SK-N-SH (cell line): ENCODE results near the gene HYLS1. TPM values are rescaled to one million over a fixed set of nuclear protein-coding genes. Genes with fewer than 3 reads are reported as not detected.

Source experiments
- CTCF ChIA-PET: fragments of 300-600, 350-600 bp; formaldehyde crosslinking; extraction: SDS; loops from one replicate; lab custom pipeline; 2021; lab: Yijun Ruan, JAX
- POLR2A ChIA-PET: fragments of 350-600 bp; sonication (Branson Sonifier 250); formaldehyde crosslinking; extraction: SDS; loops from one replicate; lab custom pipeline; 2020; ENCODE audit warnings: antibody characterized with exemption, inconsistent platforms; lab: Yijun Ruan, JAX
- DNase-seq: peaks from one replicate; pipeline ENCODE4 v3.0.0; 2012
- H2AFZ ChIP-seq: fragments of 200-600 bp; sonication (generic); 2 replicates; pipeline ENCODE4 v1.8.1; 2016; ENCODE audit warnings: antibody characterized with exemption, mild to moderate bottlenecking, low read depth
- H3F3A ChIP-seq: fragments of 200-600 bp; sonication (generic); replicated peaks from 2 replicates; pipeline ENCODE3; 2016; ENCODE audit warnings: antibody characterized with exemption, mild to moderate bottlenecking; ENCODE audit not compliant: insufficient read depth
- H3K27ac ChIP-seq, 2 experiments: fragments of 200-500 bp in 1 of 2; fragments of 200-600 bp in 1 of 2; sonication (Bioruptor generic) in 1 of 2; sonication (generic), shearing (Covaris generic) in 1 of 2; 2 replicates each; pipeline versions ENCODE4 v1.5.1 to v1.6.1; 2014 to 2016; ENCODE audit warnings: low read depth in 2 of 2, inconsistent platforms in 1 of 2, low read length in 1 of 2, mild to moderate bottlenecking in 1 of 2, mixed read lengths in 1 of 2
- H3K27me3 ChIP-seq: fragments of 200-600 bp; sonication (generic), shearing (Covaris generic); 2 replicates; pipeline ENCODE4 v1.6.1; 2016; ENCODE audit warnings: mixed run types; ENCODE audit not compliant: insufficient read depth
- H3K36me3 ChIP-seq, 2 experiments: fragments of 200-500 bp in 1 of 2; fragments of 200-600 bp in 1 of 2; sonication (Bioruptor generic) in 1 of 2; sonication (generic) in 1 of 2; replicated peaks in 1 of 2; 2 replicates each; pipeline versions ENCODE3 to v1.5.1; 2014 to 2016; ENCODE audit warnings: low read length in 1 of 2, mild to moderate bottlenecking in 1 of 2; ENCODE audit not compliant: insufficient read depth in 2 of 2, control insufficient read depth in 1 of 2
- H3K4me1 ChIP-seq, 2 experiments: fragments of 200-500 bp in 1 of 2; fragments of 200-600 bp in 1 of 2; sonication (Bioruptor generic) in 1 of 2; sonication (generic), shearing (Covaris generic) in 1 of 2; 2 replicates each; pipeline versions ENCODE4 v1.5.1 to v1.6.1; 2014 to 2016; ENCODE audit warnings: low read depth in 1 of 2, low read length in 1 of 2, mixed run types in 1 of 2; ENCODE audit not compliant: insufficient read depth in 2 of 2, control insufficient read depth in 1 of 2
- H3K4me2 ChIP-seq: fragments of 200-600 bp; sonication (generic), shearing (Covaris generic); 2 replicates; pipeline ENCODE4 v1.6.1; 2017; ENCODE audit warnings: mixed run types
- H3K4me3 ChIP-seq, 2 experiments: fragments of 200-500 bp in 1 of 2; fragments of 200-600 bp in 1 of 2; sonication (Bioruptor generic) in 1 of 2; sonication (generic), shearing (Covaris generic) in 1 of 2; 2 replicates each; pipeline versions ENCODE4 v1.5.1 to v1.8.1; 2014 to 2016; ENCODE audit warnings: low read depth in 2 of 2, inconsistent platforms in 1 of 2, low read length in 1 of 2, mild to moderate bottlenecking in 1 of 2, mixed read lengths in 1 of 2, moderate library complexity in 1 of 2
- H3K79me2 ChIP-seq: fragments of 200-600 bp; sonication (generic); 2 replicates; pipeline ENCODE4 v1.8.1; 2017; ENCODE audit warnings: mild to moderate bottlenecking; ENCODE audit not compliant: insufficient read depth
- H3K9ac ChIP-seq: fragments of 200-600 bp; sonication (generic); 2 replicates; pipeline ENCODE4 v1.6.1; 2017; ENCODE audit warnings: mixed run types
- H3K9me2 ChIP-seq: fragments of 200-600 bp; sonication (generic); 2 replicates; pipeline ENCODE4 v1.6.1; 2017; ENCODE audit warnings: mixed run types
- H3K9me3 ChIP-seq: fragments of 200-600 bp; sonication (generic); 2 replicates; pipeline ENCODE4 v1.6.1; 2017; ENCODE audit warnings: mixed run types, mild to moderate bottlenecking, moderate library complexity
- H4K20me1 ChIP-seq: fragments of 200-600 bp; sonication (generic); 2 replicates; pipeline ENCODE4 v1.6.1; 2017; ENCODE audit warnings: mild to moderate bottlenecking, mixed run types; ENCODE audit not compliant: insufficient read depth
- CHD2 ChIP-seq: fragments of 150-350 bp; IDR thresholded peaks from 2 replicates; pipeline ENCODE4 v1.6.1; 2018; ENCODE audit warnings: low read length; ENCODE audit not compliant: partially characterized antibody
- ELF1 ChIP-seq: IDR thresholded peaks from 2 replicates; pipeline ENCODE4 v1.4.0; 2012
- EZH2phosphoT487 ChIP-seq: fragments of 200-600 bp; sonication (generic); IDR thresholded peaks from 2 replicates; pipeline ENCODE4 v1.6.1; 2017; ENCODE audit warnings: low read depth, mixed run types, mild to moderate bottlenecking, antibody characterized with exemption, moderate library complexity, borderline replicate concordance
- FOXJ3 ChIP-seq: sonication (generic); formaldehyde crosslinking; IDR thresholded peaks from 2 replicates; pipeline ENCODE4 v1.5.1; 2020; ENCODE audit warnings: mild to moderate bottlenecking, missing genetic modification reagents
- GABPA ChIP-seq: IDR thresholded peaks from 2 replicates; pipeline ENCODE4 v1.4.0; 2012; ENCODE audit warnings: low read depth, mild to moderate bottlenecking
- MEF2A ChIP-seq: IDR thresholded peaks from 2 replicates; pipeline ENCODE4 v1.4.0; 2012; ENCODE audit warnings: low read depth, borderline replicate concordance
- MXI1 ChIP-seq: IDR thresholded peaks from 2 replicates; pipeline ENCODE4 v1.6.1; 2012; ENCODE audit warnings: mild to moderate bottlenecking, low read depth, low read length, improper control_type of control experiment
- NRF1 ChIP-seq: IDR thresholded peaks from 2 replicates; pipeline ENCODE4 v1.6.1; 2012; ENCODE audit warnings: low read depth, mild to moderate bottlenecking, low read length
- RCOR1 ChIP-seq: fragments of 150-350 bp; IDR thresholded peaks from 2 replicates; pipeline ENCODE4 v1.6.1; 2017; ENCODE audit warnings: antibody characterized with exemption, low read length
- SMC3 ChIP-seq: IDR thresholded peaks from 2 replicates; pipeline ENCODE4 v1.6.1; 2012; ENCODE audit warnings: low read depth, low read length, improper control_type of control experiment
- WGBS: methylation state at CpG from one replicate; pipeline ENCODE4 v1.1.6; 2017; ENCODE audit warnings: low lambda C conversion rate; 5-methylcytosine and 5-hydroxymethylcytosine counted together
- polyA plus RNA-seq, 3 experiments: library from polyadenylated mRNA; depleted of rRNA; stranded (reverse); fragments of >200 nt; gene quantifications; 2 replicates each; pipeline ENCODE4 v1.2.3, GENCODE V29; 2012
- TF ChIP-seq, protein P1 (sequence below): fragments of 200-600 bp; sonication (generic); IDR thresholded peaks from 2 replicates; pipeline ENCODE4 v1.6.1; 2017; ENCODE audit warnings: antibody characterized with exemption, mild to moderate bottlenecking, moderate library complexity
- TF ChIP-seq, protein P2 (sequence below): IDR thresholded peaks from 2 replicates; pipeline ENCODE4 v1.6.1; 2012; ENCODE audit warnings: mild to moderate bottlenecking, low read depth, low read length, moderate library complexity
- TF ChIP-seq, protein P3 (sequence below): IDR thresholded peaks from 2 replicates; pipeline ENCODE4 v1.4.0; 2012; ENCODE audit warnings: low read depth, borderline replicate concordance

HYLS1 gene
- polyA plus RNA-seq, 1 of the 3 experiments (the other 2 are of a cell fraction): 1.3 TPM

- Histone ChIP-seq H3K9ac (no peak overlapping the region), H3K9me2 (no peaks in the 10 kb centered on the region), H3K27ac (no peak overlapping the region), H3K9me3 (no peaks in the 10 kb centered on the region), H3K4me3 (no peak overlapping the region), H2AFZ (no peak overlapping the region), H3K4me2 (no peak overlapping the region), H3K36me3 (no peaks in the 10 kb centered on the region), H3K79me2 (no peaks in the 10 kb centered on the region), H4K20me1 (no peaks in the 10 kb centered on the region), H3K27me3 (0 out of 2 replicates have a peak, but pooled peaks cover 6% of the 10 kb centered on the region), H3F3A (no peaks in the 10 kb centered on the region), H3K4me1 (peaks cover 0 to 19% of the 10 kb centered on the region in 2 experiments; a peak in 2 of 4 replicates)
- DNase-seq: no peak
- ChIA-PET POLR2A (no interaction called here), CTCF (interaction anchor here (1.5 to 4.2 kb wide), 4 partner anchors 8 to 263 kb away, joined by 5 to 26 read pairs (median 12); no protein-coding TSS in a partner anchor)
- TF ChIP-seq EZH2phosphoT487 (no peak), NRF1 (no peak), SMC3 (no peak), FOXJ3 (CRISPR knock-in tag) (no peak), CHD2 (no peak), MEF2A (no peak), GABPA (no peak), RCOR1 (no peak), ELF1 (no peak), MXI1 (no peak)
- TF ChIP-seq, protein P1, sequence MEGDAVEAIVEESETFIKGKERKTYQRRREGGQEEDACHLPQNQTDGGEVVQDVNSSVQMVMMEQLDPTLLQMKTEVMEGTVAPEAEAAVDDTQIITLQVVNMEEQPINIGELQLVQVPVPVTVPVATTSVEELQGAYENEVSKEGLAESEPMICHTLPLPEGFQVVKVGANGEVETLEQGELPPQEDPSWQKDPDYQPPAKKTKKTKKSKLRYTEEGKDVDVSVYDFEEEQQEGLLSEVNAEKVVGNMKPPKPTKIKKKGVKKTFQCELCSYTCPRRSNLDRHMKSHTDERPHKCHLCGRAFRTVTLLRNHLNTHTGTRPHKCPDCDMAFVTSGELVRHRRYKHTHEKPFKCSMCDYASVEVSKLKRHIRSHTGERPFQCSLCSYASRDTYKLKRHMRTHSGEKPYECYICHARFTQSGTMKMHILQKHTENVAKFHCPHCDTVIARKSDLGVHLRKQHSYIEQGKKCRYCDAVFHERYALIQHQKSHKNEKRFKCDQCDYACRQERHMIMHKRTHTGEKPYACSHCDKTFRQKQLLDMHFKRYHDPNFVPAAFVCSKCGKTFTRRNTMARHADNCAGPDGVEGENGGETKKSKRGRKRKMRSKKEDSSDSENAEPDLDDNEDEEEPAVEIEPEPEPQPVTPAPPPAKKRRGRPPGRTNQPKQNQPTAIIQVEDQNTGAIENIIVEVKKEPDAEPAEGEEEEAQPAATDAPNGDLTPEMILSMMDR: no peak
- TF ChIP-seq, protein P2, sequence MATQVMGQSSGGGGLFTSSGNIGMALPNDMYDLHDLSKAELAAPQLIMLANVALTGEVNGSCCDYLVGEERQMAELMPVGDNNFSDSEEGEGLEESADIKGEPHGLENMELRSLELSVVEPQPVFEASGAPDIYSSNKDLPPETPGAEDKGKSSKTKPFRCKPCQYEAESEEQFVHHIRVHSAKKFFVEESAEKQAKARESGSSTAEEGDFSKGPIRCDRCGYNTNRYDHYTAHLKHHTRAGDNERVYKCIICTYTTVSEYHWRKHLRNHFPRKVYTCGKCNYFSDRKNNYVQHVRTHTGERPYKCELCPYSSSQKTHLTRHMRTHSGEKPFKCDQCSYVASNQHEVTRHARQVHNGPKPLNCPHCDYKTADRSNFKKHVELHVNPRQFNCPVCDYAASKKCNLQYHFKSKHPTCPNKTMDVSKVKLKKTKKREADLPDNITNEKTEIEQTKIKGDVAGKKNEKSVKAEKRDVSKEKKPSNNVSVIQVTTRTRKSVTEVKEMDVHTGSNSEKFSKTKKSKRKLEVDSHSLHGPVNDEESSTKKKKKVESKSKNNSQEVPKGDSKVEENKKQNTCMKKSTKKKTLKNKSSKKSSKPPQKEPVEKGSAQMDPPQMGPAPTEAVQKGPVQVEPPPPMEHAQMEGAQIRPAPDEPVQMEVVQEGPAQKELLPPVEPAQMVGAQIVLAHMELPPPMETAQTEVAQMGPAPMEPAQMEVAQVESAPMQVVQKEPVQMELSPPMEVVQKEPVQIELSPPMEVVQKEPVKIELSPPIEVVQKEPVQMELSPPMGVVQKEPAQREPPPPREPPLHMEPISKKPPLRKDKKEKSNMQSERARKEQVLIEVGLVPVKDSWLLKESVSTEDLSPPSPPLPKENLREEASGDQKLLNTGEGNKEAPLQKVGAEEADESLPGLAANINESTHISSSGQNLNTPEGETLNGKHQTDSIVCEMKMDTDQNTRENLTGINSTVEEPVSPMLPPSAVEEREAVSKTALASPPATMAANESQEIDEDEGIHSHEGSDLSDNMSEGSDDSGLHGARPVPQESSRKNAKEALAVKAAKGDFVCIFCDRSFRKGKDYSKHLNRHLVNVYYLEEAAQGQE: no peak
- TF ChIP-seq, protein P3, sequence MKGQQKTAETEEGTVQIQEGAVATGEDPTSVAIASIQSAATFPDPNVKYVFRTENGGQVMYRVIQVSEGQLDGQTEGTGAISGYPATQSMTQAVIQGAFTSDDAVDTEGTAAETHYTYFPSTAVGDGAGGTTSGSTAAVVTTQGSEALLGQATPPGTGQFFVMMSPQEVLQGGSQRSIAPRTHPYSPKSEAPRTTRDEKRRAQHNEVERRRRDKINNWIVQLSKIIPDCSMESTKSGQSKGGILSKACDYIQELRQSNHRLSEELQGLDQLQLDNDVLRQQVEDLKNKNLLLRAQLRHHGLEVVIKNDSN: no peak
- 45% methylated on average over 3 of the region's 3 CpGs for WGBS
These were observed 43.6 kb downstream of the HYLS1 start for GRCh38 chr11:125931116-125931515.
